Measurements from ENCODE around the gene TAS2R4. TPM values are rescaled to one million over a fixed set of nuclear protein-coding genes. Genes with fewer than 3 reads are reported as not detected.
"Not testable (repeated sequence)": the region's sequence is repeated elsewhere in the genome, so short reads cannot be mapped to it uniquely, and the experiment has no call there.

The TAS2R4 gene
- total RNA-seq, 1 experiment from 2014 or later, result 0.56 TPM

DNA sequence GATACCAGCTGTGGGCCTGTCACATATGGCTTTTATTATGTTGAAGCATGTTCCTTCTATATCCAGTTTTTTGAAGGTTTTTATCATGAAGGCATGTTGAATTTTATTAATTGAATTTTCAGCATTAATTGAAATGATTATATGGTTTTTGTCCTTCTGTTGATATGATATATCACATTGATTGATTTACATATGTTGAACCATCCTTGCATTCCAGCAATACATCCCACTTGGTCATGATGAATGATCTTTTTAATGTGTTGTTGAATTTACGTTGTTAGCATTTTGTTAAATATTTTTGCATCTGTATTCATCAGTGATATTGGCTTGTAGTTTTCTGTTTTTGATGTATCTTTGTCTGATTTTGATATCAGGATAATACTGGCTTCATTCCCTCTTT lies 43.6 kb downstream of the TAS2R4 start:
- no peaks in the 10 kb centered on the region for H3K27me3 ChIP-seq (replicated peaks; ENCODE audit: insufficient read depth, low read depth, low read length, poor library complexity)
- DNase-seq (ENCODE audit: low spot score), result no peak
- H3K27ac ChIP-seq (ENCODE audit: low read depth, low read length, poor library complexity, severe bottlenecking), result no peak overlapping the region
- H3K4me3 ChIP-seq (ENCODE audit: low read depth, low read length, poor library complexity, severe bottlenecking), result no peak overlapping the region
- TF ChIP-seq CTCF (conservative IDR thresholded peaks at IDR 0.05; ENCODE audit: low read depth, low read length), result no peak
- TF ChIP-seq EZH2 (IDR thresholded peaks at IDR 0.05; ENCODE audit: borderline replicate concordance, low read depth, low read length, poor library complexity, severe bottlenecking), result no peak
- no TSS peak for BruUV-seq (replicated peaks)
- H3K9me3 ChIP-seq (ENCODE audit: low read depth, low read length, poor library complexity, severe bottlenecking), result no peaks in the 10 kb centered on the region
- H3K36me3 ChIP-seq (ENCODE audit: insufficient read depth, low read length, poor library complexity, severe bottlenecking), result no peaks in the 10 kb centered on the region
- ChIA-PET CTCF (no interaction called here), POLR2A (ENCODE audit: low non-redundant PET) (no interaction called here)
- intact Hi-C loops (cut with micrococcal nuclease; ENCODE audit: unreplicated experiment), result no loop called here
- no peaks in the 10 kb centered on the region for H3K4me1 ChIP-seq (ENCODE audit: insufficient read depth, low read length, poor library complexity, severe bottlenecking)

- H3K4me3 ChIP-seq (ENCODE audit: low read depth, low read length, poor library complexity, severe bottlenecking); H3K36me3 ChIP-seq (ENCODE audit: insufficient read depth, low read length, poor library complexity, severe bottlenecking); H3K27ac ChIP-seq (ENCODE audit: low read depth, low read length, poor library complexity, severe bottlenecking); H3K9me3 ChIP-seq (ENCODE audit: low read depth, low read length, poor library complexity, severe bottlenecking); H3K27me3 ChIP-seq (replicated peaks; ENCODE audit: insufficient read depth, low read depth, low read length, poor library complexity); intact Hi-C loops (cut with micrococcal nuclease; ENCODE audit: unreplicated experiment); CTCF ChIA-PET; BruUV-seq (replicated peaks); POLR2A ChIA-PET (ENCODE audit: low non-redundant PET); DNase-seq (ENCODE audit: low spot score); H3K4me1 ChIP-seq (ENCODE audit: insufficient read depth, low read length, poor library complexity, severe bottlenecking): not testable (repeated sequence)
These were observed 46.0 kb downstream of the TAS2R4 start for GRCh38 chr7:141822432-141822831.

Other genes starting within 250 kb of the TAS2R4 start
- 41.9 and 47.4 TPM in 2 replicates for gene AGK, start 225.3 kb upstream of the TAS2R4 start, total RNA-seq (2021)
- 11.9 and 12.3 TPM in 2 replicates for gene DENND11, start 74.5 kb upstream of the TAS2R4 start, total RNA-seq (2021)
- 0.09 TPM in 1 of 2 replicates, not detected in the other for gene WEE2, start 68.3 kb upstream of the TAS2R4 start, total RNA-seq (2021)
- 186 and 189 TPM in 2 replicates for gene SSBP1, start 38.3 kb upstream of the TAS2R4 start, total RNA-seq (2021)
- 0.94 and 0.99 TPM in 2 replicates for gene TAS2R3, start 12.6 kb upstream of the TAS2R4 start, total RNA-seq (2021)
- 0.43 and 0.72 TPM in 2 replicates for gene TAS2R5, start 13.5 kb downstream of the TAS2R4 start, total RNA-seq (2021)
- not detected in 2 replicates for gene PRSS37, start 64.8 kb downstream of the TAS2R4 start, total RNA-seq (2021)
- gene OR9A4, start 139.7 kb downstream of the TAS2R4 start, total RNA-seq (2021), result not detected in 2 replicates
- gene CLEC5A, start 170.3 kb downstream of the TAS2R4 start, total RNA-seq (2021), result not detected in 2 replicates
- not detected in 2 replicates for gene TAS2R38, start 197.1 kb downstream of the TAS2R4 start, total RNA-seq (2021)
- gene MGAM, start 219.2 kb downstream of the TAS2R4 start, total RNA-seq (2021), result not detected in 2 replicates